HG03565 (cell line): ENCODE measurements around the gene NECTIN2.
A peak's percentile ranks its signal among the peaks of the same experiment; 100 is the strongest.
"Not testable (repeated sequence)": the region's sequence is repeated elsewhere in the genome, so short reads cannot be mapped to it uniquely, and the experiment has no call there.

Experiments
- ATAC-seq: cut with Tn5 transposase; IDR thresholded peaks from one replicate; pipeline ENCODE4 v1.9.1; 2021; ENCODE audit warnings: mild to moderate bottlenecking, moderate library complexity; ENCODE audit not compliant: unreplicated experiment

NECTIN2 gene

GRCh38 chr19:44904426-44904994 is 58.4 kb downstream of the NECTIN2 start:
- ATAC-seq, result no peak

GRCh38 chr19:44905437-44906160 is 59.5 kb downstream of the NECTIN2 start, which contains the start of gene APOE:
APOE (plus strand) TSS chr19:44905796; CDS start chr19:44906625, 829 bp downstream.
- ATAC-seq, result no peak

GRCh38 chr19:44907613-44908012 is 61.5 kb downstream of the NECTIN2 start:
- no peak for ATAC-seq

- no peak for ATAC-seq
Observed at GRCh38 chr19:44908074-44908835, 62.2 kb downstream of the NECTIN2 start.

- ATAC-seq, result no peak
Observed at GRCh38 chr19:44908836-44909261, 62.8 kb downstream of the NECTIN2 start.

GRCh38 chr19:44909775-44910174 is 63.7 kb downstream of the NECTIN2 start:
- no peak for ATAC-seq

- ATAC-seq, result not testable (repeated sequence)
Observed at GRCh38 chr19:44911896-44912295, 65.8 kb downstream of the NECTIN2 start.

- no peak for ATAC-seq
Observed at GRCh38 chr19:44912854-44913253, 66.8 kb downstream of the NECTIN2 start.

GRCh38 chr19:44913512-44914432 is 67.7 kb downstream of the NECTIN2 start:
- ATAC-seq, result not testable (repeated sequence)

- peak; percentile 76 for ATAC-seq
Observed at GRCh38 chr19:44914433-44915206, 68.5 kb downstream of the NECTIN2 start, which contains the start of gene APOC1. APOC1 (plus strand) TSS chr19:44914608; CDS start chr19:44914892, 284 bp downstream.

- ATAC-seq, result no peak
Observed at GRCh38 chr19:44924243-44924725, 78.2 kb downstream of the NECTIN2 start.

GRCh38 chr19:44925114-44925891 is 79.2 kb downstream of the NECTIN2 start:
- ATAC-seq, result no peak

- not testable (repeated sequence) for ATAC-seq
Observed at GRCh38 chr19:44926245-44927077, 80.4 kb downstream of the NECTIN2 start.

GRCh38 chr19:44927746-44928145 is 81.6 kb downstream of the NECTIN2 start:
- no peak for ATAC-seq

- no peak for ATAC-seq
Observed at GRCh38 chr19:44930088-44930487, 84.0 kb downstream of the NECTIN2 start.

GRCh38 chr19:44931541-44931940 is 85.4 kb downstream of the NECTIN2 start:
- no peak for ATAC-seq
